Activated T-cell treated with anti-CD3 and anti-CD28 coated beads, Interleukin-2, amount 50 U/mL, for 48 hours (primary cell): ENCODE data around the gene RNU6-1.

ENCODE experiments used
- DNase-seq, 2 experiments: peaks; one replicate each; pipeline ENCODE4 v3.0.0-alpha.2; 2020

Gene RNU6-1

GRCh38 chr15:67799801-67800205 is 40.0 kb downstream of the RNU6-1 start:
- no peak for DNase-seq

- no peak for DNase-seq
Measured at GRCh38 chr15:67796196-67797127, 43.4 kb downstream of the RNU6-1 start.

DNA sequence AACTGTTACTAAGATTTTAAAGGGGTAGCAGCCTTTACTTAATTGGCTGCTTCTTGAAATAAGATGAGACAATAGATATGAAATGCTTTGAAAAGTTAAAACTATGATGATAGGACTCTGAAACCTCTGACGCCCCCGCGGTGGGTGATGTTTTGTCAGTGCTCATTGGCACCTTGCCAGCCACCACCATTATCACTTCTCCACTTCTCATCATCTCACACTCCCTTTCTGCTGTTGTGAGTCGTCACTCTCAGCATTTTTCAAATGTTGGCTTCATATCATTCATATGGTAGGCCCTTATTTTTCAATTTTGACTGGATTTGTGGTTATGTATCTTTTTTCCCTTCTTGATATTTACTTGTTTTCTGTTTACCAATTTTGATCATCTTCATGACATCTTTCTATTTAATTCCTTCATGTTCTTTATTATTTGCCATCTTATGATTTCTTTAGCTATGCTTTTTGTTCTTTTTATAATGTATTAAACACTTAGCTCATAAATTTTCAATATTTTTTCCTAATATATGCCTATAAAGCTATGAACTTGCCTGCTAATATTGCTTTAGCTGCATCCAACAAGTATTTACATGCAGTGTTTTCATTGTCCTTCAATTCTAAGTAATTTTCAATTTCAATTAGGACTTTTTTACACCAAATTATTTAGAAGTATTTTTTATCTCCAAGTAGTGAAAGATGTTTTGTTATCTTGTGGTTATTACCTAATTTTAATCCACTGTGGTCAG is 44.8 kb downstream of the RNU6-1 start:
- DNase-seq = peak; percentile 69 to 73

- DNase-seq = no peak
Measured at GRCh38 chr15:67792250-67792942, 47.4 kb downstream of the RNU6-1 start.

DNA sequence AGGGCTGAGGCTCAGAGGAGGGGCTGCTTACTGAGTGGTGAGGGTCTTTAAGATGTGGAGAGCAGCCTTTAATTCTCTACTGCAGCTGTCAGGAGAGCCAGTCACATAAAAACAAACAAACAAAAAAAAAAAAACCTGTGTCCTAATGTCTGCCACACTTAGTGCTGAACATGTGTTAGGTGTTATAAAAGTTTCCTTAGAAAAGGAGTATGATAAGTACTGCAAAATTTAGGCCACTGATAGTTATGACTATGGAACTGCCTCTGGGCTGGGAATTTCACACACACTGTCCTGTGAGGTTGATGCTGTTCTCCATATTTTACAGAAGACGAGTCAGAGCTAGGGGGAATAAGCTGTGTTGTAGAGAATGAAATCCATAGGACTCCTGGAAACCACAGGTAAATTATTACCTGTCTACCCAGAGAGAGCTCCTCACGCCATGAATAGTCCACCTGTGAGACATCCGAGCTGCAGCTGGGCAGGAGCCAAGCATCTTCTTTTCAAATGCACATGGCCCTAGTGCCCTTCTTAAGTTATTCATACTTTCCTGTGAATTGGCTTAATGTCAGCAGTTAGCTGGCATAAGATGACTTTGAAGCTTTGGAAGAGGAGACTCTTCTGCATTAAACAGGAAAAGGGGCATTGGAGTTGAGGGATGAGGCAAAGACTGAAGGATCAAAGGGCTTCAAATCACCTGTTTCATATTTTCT is 49.1 kb downstream of the RNU6-1 start:
- DNase-seq = no peak
